H9 (cell line): ENCODE measurements around the gene C21orf58. TPM values are rescaled to one million over a fixed set of nuclear protein-coding genes. Genes with fewer than 3 reads are reported as not detected.
A peak's percentile ranks its signal among the peaks of the same experiment; 100 is the strongest.

Source experiments
- DNase-seq: peaks from one replicate; pipeline ENCODE4 v3.0.0-alpha.2; 2017
- H2AFZ ChIP-seq: one replicate; pipeline ENCODE4 v1.6.1; 2013; ENCODE audit warnings: mild to moderate bottlenecking, low read length, control low read depth, moderate library complexity
- H2AK5ac ChIP-seq: 2 replicates; pipeline ENCODE4 v1.6.1; 2013; ENCODE audit warnings: low read length, control low read depth, mixed read lengths; ENCODE audit not compliant: insufficient read length
- H2BK120ac ChIP-seq: one replicate; pipeline ENCODE4 v1.6.1; 2013; ENCODE audit warnings: low read depth, mild to moderate bottlenecking, low read length, control low read depth, inconsistent platforms; ENCODE audit not compliant: poor library complexity, severe bottlenecking
- H2BK12ac ChIP-seq: 2 replicates; pipeline ENCODE4 v1.6.1; 2013; ENCODE audit warnings: low read length, control low read depth, mixed read lengths, low read depth; ENCODE audit not compliant: insufficient read length
- H2BK15ac ChIP-seq: 2 replicates; pipeline ENCODE4 v1.6.1; 2013; ENCODE audit warnings: low read depth, low read length, control low read depth
- H2BK20ac ChIP-seq: one replicate; pipeline ENCODE4 v1.6.1; 2013; ENCODE audit warnings: low read depth, mild to moderate bottlenecking, low read length, control low read depth, inconsistent platforms; ENCODE audit not compliant: poor library complexity, severe bottlenecking
- H2BK5ac ChIP-seq: 2 replicates; pipeline ENCODE4 v1.6.1; 2013; ENCODE audit warnings: low read length, control low read depth, mixed read lengths; ENCODE audit not compliant: insufficient read length
- H3K14ac ChIP-seq: 2 replicates; pipeline ENCODE4 v1.6.1; 2013; ENCODE audit warnings: low read length, control low read depth; ENCODE audit not compliant: insufficient read depth
- H3K18ac ChIP-seq: 2 replicates; pipeline ENCODE4 v1.6.1; 2013; ENCODE audit warnings: low read depth, mild to moderate bottlenecking, mixed read lengths, low read length, control low read depth; ENCODE audit not compliant: insufficient read length
- H3K23ac ChIP-seq: 2 replicates; pipeline ENCODE4 v1.6.1; 2013; ENCODE audit warnings: low read length, control low read depth, mixed read lengths, low read depth; ENCODE audit not compliant: insufficient read length
- H3K23me2 ChIP-seq: 2 replicates; pipeline ENCODE4 v1.6.1; 2013; ENCODE audit warnings: low read depth, mild to moderate bottlenecking, mixed read lengths, low read length, control low read depth; ENCODE audit not compliant: insufficient read length, poor library complexity, severe bottlenecking
- H3K27ac ChIP-seq: 2 replicates; pipeline ENCODE4 v1.5.1; 2013; ENCODE audit warnings: low read length, control low read depth, mixed read lengths, low read depth; ENCODE audit not compliant: insufficient read length
- H3K27me3 ChIP-seq: 2 replicates; pipeline ENCODE4 v1.6.1; 2013; ENCODE audit warnings: low read length, control low read depth, inconsistent platforms; ENCODE audit not compliant: insufficient read depth
- H3K4ac ChIP-seq: 2 replicates; pipeline ENCODE4 v1.6.1; 2013; ENCODE audit warnings: low read depth, mild to moderate bottlenecking, control low read depth, inconsistent platforms, low read length, moderate library complexity
- H3K4me1 ChIP-seq: 2 replicates; pipeline ENCODE4 v1.6.1; 2013; ENCODE audit warnings: low read length, control low read depth, inconsistent platforms; ENCODE audit not compliant: insufficient read depth
- H3K4me2 ChIP-seq: 2 replicates; pipeline ENCODE4 v1.6.1; 2013; ENCODE audit warnings: low read length, control low read depth, mixed read lengths; ENCODE audit not compliant: insufficient read length, insufficient read depth
- H3K56ac ChIP-seq: 2 replicates; pipeline ENCODE4 v1.6.1; 2013; ENCODE audit warnings: low read depth, mild to moderate bottlenecking, mixed read lengths, low read length, control low read depth; ENCODE audit not compliant: insufficient read length
- H3K79me1 ChIP-seq: 2 replicates; pipeline ENCODE4 v1.6.1; 2013; ENCODE audit warnings: low read depth, mild to moderate bottlenecking, moderate library complexity, low read length, control low read depth, inconsistent platforms; ENCODE audit not compliant: insufficient read depth, poor library complexity, severe bottlenecking
- H3K79me2 ChIP-seq: 2 replicates; pipeline ENCODE4 v1.6.1; 2013; ENCODE audit warnings: low read length, control low read depth, inconsistent platforms; ENCODE audit not compliant: insufficient read depth
- H3K9ac ChIP-seq: 2 replicates; pipeline ENCODE4 v1.6.1; 2013; ENCODE audit warnings: low read length, control low read depth, mixed read lengths; ENCODE audit not compliant: insufficient read length; ENCODE audit errors: extremely low read depth
- H3K9me3 ChIP-seq: one replicate; pipeline ENCODE4 v1.6.1; 2013; ENCODE audit warnings: low read depth, low read length, inconsistent platforms; ENCODE audit not compliant: control insufficient read depth
- H3T11ph ChIP-seq: one replicate; pipeline ENCODE4 v1.6.1; 2013; ENCODE audit warnings: mild to moderate bottlenecking, low read length, control low read depth, inconsistent platforms
- H4K20me1 ChIP-seq: one replicate; pipeline ENCODE4 v1.6.1; 2013; ENCODE audit not compliant: control insufficient read depth, insufficient read length, insufficient read depth
- H4K5ac ChIP-seq: 2 replicates; pipeline ENCODE4 v1.6.1; 2013; ENCODE audit warnings: low read depth, mild to moderate bottlenecking, mixed read lengths, low read length, control low read depth; ENCODE audit not compliant: insufficient read length
- H4K8ac ChIP-seq: replicated peaks from 2 replicates; pipeline ENCODE4 v1.6.1; 2013; ENCODE audit warnings: low read length, control low read depth, mixed read lengths, low read depth; ENCODE audit not compliant: insufficient read length
- H4K91ac ChIP-seq: 2 replicates; pipeline ENCODE4 v1.6.1; 2013; ENCODE audit warnings: low read depth, mild to moderate bottlenecking, moderate library complexity, mixed read lengths, low read length, control low read depth; ENCODE audit not compliant: insufficient read length
- H3K27ac Mint-ChIP-seq, 3 experiments: 2 replicates in 2 of 3; 3 replicates in 1 of 3; pipeline ENCODE4 v1.8.0; 2020 to 2021; ENCODE audit warnings: mixed read lengths in 3 of 3, mild to moderate bottlenecking in 1 of 3, moderate library complexity in 1 of 3
- H3K27me3 Mint-ChIP-seq: 2 replicates; pipeline ENCODE4 v1.8.0; 2021; ENCODE audit warnings: low read depth, mild to moderate bottlenecking, moderate library complexity, mixed read lengths
- H3K36me3 Mint-ChIP-seq, 3 experiments: 2 replicates in 2 of 3; 3 replicates in 1 of 3; pipeline ENCODE4 v1.8.0; 2020 to 2021; ENCODE audit warnings: low read depth in 3 of 3, mixed read lengths in 3 of 3; ENCODE audit not compliant: insufficient read depth in 1 of 3
- H3K4me1 Mint-ChIP-seq, 2 experiments: 2 replicates each; pipeline ENCODE4 v1.8.0; 2020; ENCODE audit warnings: mixed read lengths in 2 of 2
- H3K4me3 Mint-ChIP-seq, 2 experiments: 2 replicates in 1 of 2; 3 replicates in 1 of 2; pipeline ENCODE4 v1.8.0; 2020 to 2021; ENCODE audit warnings: mild to moderate bottlenecking in 2 of 2, mixed read lengths in 2 of 2, moderate library complexity in 1 of 2
- H3K9me3 Mint-ChIP-seq, 2 experiments: 2 replicates in 1 of 2; 3 replicates in 1 of 2; pipeline ENCODE4 v1.8.0; 2020; ENCODE audit warnings: mild to moderate bottlenecking in 2 of 2, mixed read lengths in 2 of 2, moderate library complexity in 1 of 2
- WGBS: extraction: QIAGEN DNeasy Blood & Tissue Kit; methylation state at CpG from one replicate; pipeline ENCODE4 v1.1.7; 2013; ENCODE audit warnings: missing lambda C conversion rate, low lambda C conversion rate, mixed read lengths; ENCODE audit not compliant: insufficient read length; ENCODE audit errors: extremely low coverage; 5-methylcytosine and 5-hydroxymethylcytosine counted together
- total RNA-seq: library from RNA; stranded (reverse); gene quantifications from 2 replicates; pipeline ENCODE4 v1.2.1, GENCODE V29; 2021
- TF ChIP-seq, protein P1 (sequence below): fragments of 200-600 bp; sonication (generic); conservative IDR thresholded peaks from 3 replicates; pipeline ENCODE4 v1.8.0; 2021; ENCODE audit warnings: antibody characterized with exemption, mild to moderate bottlenecking

C21orf58 gene
- total RNA-seq, 1 experiment from 2014 or later = 17.2 TPM

DNA sequence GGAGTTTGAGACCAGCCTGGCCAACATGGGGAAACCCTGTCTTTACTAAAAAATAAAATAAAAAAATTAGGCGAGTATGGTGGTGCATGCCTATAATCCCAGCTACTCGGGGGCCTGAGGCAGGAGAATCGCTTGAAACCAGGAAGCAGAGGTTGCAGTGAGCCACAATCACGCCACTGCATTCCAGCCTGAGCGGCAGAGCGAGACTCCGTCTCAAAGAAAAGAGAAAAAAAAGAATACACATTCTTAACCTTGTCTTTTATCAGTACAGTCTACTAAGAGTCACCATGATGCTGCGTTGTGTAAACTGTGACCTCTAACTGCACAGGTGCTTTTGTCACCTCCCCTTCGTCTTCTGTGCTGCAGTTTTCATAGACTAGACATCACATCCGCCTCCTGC lies 37.5 kb upstream of the C21orf58 start:
- Histone ChIP-seq H3K27ac (no peak overlapping the region), H2BK12ac (no peak overlapping the region), H3K4me1 (no peaks in the 10 kb centered on the region), H4K5ac (no peak overlapping the region), H2BK5ac (no peak overlapping the region), H2BK20ac (no peak overlapping the region), H3K79me2 (no peaks in the 10 kb centered on the region), H3T11ph (no peak overlapping the region), H2AFZ (no peak overlapping the region), H4K8ac (no peak overlapping the region), H3K56ac (no peak overlapping the region), H3K18ac (no peak overlapping the region), H3K4me2 (no peak overlapping the region), H3K9ac (no peak overlapping the region), H4K20me1 (no peaks in the 10 kb centered on the region), H3K9me3 (no peaks in the 10 kb centered on the region), H3K4ac (no peak overlapping the region), H2BK15ac (no peak overlapping the region), H3K14ac (no peak overlapping the region), H3K23ac (no peak overlapping the region), H3K23me2 (no peaks in the 10 kb centered on the region), H3K27me3 (no peaks in the 10 kb centered on the region), H2AK5ac (no peak overlapping the region), H2BK120ac (no peak overlapping the region), H4K91ac (no peak overlapping the region), H3K79me1 (no peaks in the 10 kb centered on the region)
- Mint-ChIP-seq H3K9me3 (peaks cover 0 to 7% of the 10 kb centered on the region in 2 experiments; a peak in 1 of 5 replicates), H3K4me1 (no peaks in the 10 kb centered on the region), H3K27ac (peak overlapping the region in 1 of 3 experiments; percentile 72; a peak in 2 of 7 replicates), H3K36me3 (peaks cover 44 to 82% (median 76%) of the 10 kb centered on the region in 3 experiments), H3K27me3 (no peaks in the 10 kb centered on the region), H3K4me3 (no peak overlapping the region)
- TF ChIP-seq, protein P1, sequence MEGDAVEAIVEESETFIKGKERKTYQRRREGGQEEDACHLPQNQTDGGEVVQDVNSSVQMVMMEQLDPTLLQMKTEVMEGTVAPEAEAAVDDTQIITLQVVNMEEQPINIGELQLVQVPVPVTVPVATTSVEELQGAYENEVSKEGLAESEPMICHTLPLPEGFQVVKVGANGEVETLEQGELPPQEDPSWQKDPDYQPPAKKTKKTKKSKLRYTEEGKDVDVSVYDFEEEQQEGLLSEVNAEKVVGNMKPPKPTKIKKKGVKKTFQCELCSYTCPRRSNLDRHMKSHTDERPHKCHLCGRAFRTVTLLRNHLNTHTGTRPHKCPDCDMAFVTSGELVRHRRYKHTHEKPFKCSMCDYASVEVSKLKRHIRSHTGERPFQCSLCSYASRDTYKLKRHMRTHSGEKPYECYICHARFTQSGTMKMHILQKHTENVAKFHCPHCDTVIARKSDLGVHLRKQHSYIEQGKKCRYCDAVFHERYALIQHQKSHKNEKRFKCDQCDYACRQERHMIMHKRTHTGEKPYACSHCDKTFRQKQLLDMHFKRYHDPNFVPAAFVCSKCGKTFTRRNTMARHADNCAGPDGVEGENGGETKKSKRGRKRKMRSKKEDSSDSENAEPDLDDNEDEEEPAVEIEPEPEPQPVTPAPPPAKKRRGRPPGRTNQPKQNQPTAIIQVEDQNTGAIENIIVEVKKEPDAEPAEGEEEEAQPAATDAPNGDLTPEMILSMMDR = no peak
- DNase-seq = no peak
- no CpG with 5 or more reads among the region's 10 CpGs for WGBS
